ENCODE measurements around the gene TTYH3. TPM values are rescaled to one million over a fixed set of nuclear protein-coding genes. Genes with fewer than 3 reads are reported as not detected.

Gene TTYH3
- total and polyA plus RNA-seq, 2 of the 8 experiments (the other 6 are each of a cell fraction or from before 2014, with no cell fraction given): 66.2 to 169 TPM

GRCh38 chr7:2699289-2699620 is 67.5 kb downstream of the TTYH3 start (continued):
- TF ChIP-seq RBBP5 (IDR thresholded peaks at IDR 0.05; ENCODE audit: borderline replicate concordance, low read depth, low read length) (no peak), SRF (IDR thresholded peaks at IDR 0.05; ENCODE audit: low read depth, low read length) (no peak), SIRT6 (IDR thresholded peaks at IDR 0.05; ENCODE audit: low read length) (no peak)

All from H1 (cell line).